Mesenchymal stem cell (in vitro differentiated cells and primary cell): ENCODE measurements around the gene KCTD2.

Experiments
- DNase-seq: peaks from one replicate; pipeline ENCODE4 v3.0.0-alpha.2; 2013
- H2AFZ ChIP-seq: one replicate; pipeline ENCODE4 v1.6.1; 2013; ENCODE audit warnings: low read depth, mild to moderate bottlenecking, control low read depth, inconsistent platforms, low read length, moderate library complexity
- H2AK5ac ChIP-seq: 2 replicates; pipeline ENCODE4 v1.6.1; 2013; ENCODE audit warnings: low read length, moderate library complexity, mild to moderate bottlenecking, inconsistent platforms; ENCODE audit not compliant: severe bottlenecking
- H2BK120ac ChIP-seq: one replicate; pipeline ENCODE4 v1.6.1; 2013; ENCODE audit warnings: low read depth, mild to moderate bottlenecking, inconsistent platforms, low read length, moderate library complexity
- H2BK12ac ChIP-seq, 2 experiments: one replicate each; pipeline ENCODE4 v1.6.1; 2013; ENCODE audit warnings: inconsistent platforms in 2 of 2, low read length in 2 of 2, mild to moderate bottlenecking in 2 of 2, moderate library complexity in 2 of 2, control low read depth in 1 of 2
- H2BK15ac ChIP-seq: one replicate; pipeline ENCODE4 v1.6.1; 2013; ENCODE audit warnings: mild to moderate bottlenecking, low read depth, inconsistent platforms; ENCODE audit not compliant: poor library complexity, severe bottlenecking
- H2BK5ac ChIP-seq: 2 replicates; pipeline ENCODE4 v1.6.1; 2013; ENCODE audit warnings: low read depth, mild to moderate bottlenecking, low read length, control low read depth, inconsistent platforms; ENCODE audit not compliant: poor library complexity, severe bottlenecking
- H3K14ac ChIP-seq, 2 experiments: one replicate each; pipeline ENCODE4 v1.6.1; 2013; ENCODE audit warnings: inconsistent platforms in 2 of 2, low read length in 2 of 2, control low read depth in 1 of 2, mild to moderate bottlenecking in 1 of 2, moderate library complexity in 1 of 2
- H3K18ac ChIP-seq, 2 experiments: one replicate each; pipeline ENCODE4 v1.6.1; 2013; ENCODE audit warnings: inconsistent platforms in 2 of 2, low read length in 2 of 2, control low read depth in 1 of 2, low read depth in 1 of 2, mild to moderate bottlenecking in 1 of 2
- H3K23ac ChIP-seq, 2 experiments: one replicate each; pipeline ENCODE4 v1.6.1; 2013; ENCODE audit warnings: inconsistent platforms in 2 of 2, low read length in 2 of 2, mild to moderate bottlenecking in 2 of 2, moderate library complexity in 2 of 2, control low read depth in 1 of 2
- H3K27ac ChIP-seq: 2 replicates; pipeline ENCODE4 v1.5.1; 2013; ENCODE audit warnings: mild to moderate bottlenecking, moderate library complexity, low read length, control low read depth, inconsistent platforms; ENCODE audit not compliant: poor library complexity, severe bottlenecking
- H3K27me3 ChIP-seq, 2 experiments: 2 replicates each; pipeline versions ENCODE4 v1.6.1 to v1.7.0; 2013; ENCODE audit warnings: low read length in 2 of 2, mild to moderate bottlenecking in 2 of 2, moderate library complexity in 2 of 2, control low read depth in 1 of 2, inconsistent platforms in 1 of 2; ENCODE audit not compliant: control insufficient read depth in 1 of 2, insufficient read depth in 1 of 2
- H3K36me3 ChIP-seq, 2 experiments: 2 replicates each; pipeline versions ENCODE4 v1.6.1 to v1.7.0; 2013; ENCODE audit warnings: low read length in 2 of 2, control low read depth in 1 of 2, inconsistent platforms in 1 of 2, low read depth in 1 of 2, mild to moderate bottlenecking in 1 of 2; ENCODE audit not compliant: insufficient read depth in 2 of 2, control insufficient read depth in 1 of 2
- H3K4ac ChIP-seq, 2 experiments: one replicate each; pipeline ENCODE4 v1.6.1; 2013; ENCODE audit warnings: inconsistent platforms in 2 of 2, low read length in 2 of 2, mild to moderate bottlenecking in 2 of 2, moderate library complexity in 2 of 2, control low read depth in 1 of 2, low read depth in 1 of 2
- H3K4me1 ChIP-seq: 2 replicates; pipeline ENCODE4 v1.6.1; 2013; ENCODE audit warnings: low read depth, low read length, control low read depth; ENCODE audit not compliant: control insufficient read depth, insufficient read depth
- H3K4me2 ChIP-seq: 2 replicates; pipeline ENCODE4 v1.6.1; 2013; ENCODE audit warnings: low read length, mild to moderate bottlenecking, inconsistent platforms; ENCODE audit not compliant: poor library complexity, severe bottlenecking
- H3K4me3 ChIP-seq, 2 experiments: 2 replicates each; pipeline versions ENCODE4 v1.5.1 to v1.7.0; 2013; ENCODE audit warnings: low read length in 2 of 2, mild to moderate bottlenecking in 2 of 2, control low read depth in 1 of 2, low read depth in 1 of 2; ENCODE audit not compliant: insufficient read depth in 1 of 2
- H3K79me1 ChIP-seq: replicated peaks from 2 replicates; pipeline ENCODE4 v1.6.1; 2013; ENCODE audit warnings: mild to moderate bottlenecking, control low read depth, low read length, inconsistent platforms; ENCODE audit not compliant: poor library complexity, severe bottlenecking
- H3K9ac ChIP-seq: 2 replicates; pipeline ENCODE4 v1.7.0; 2013; ENCODE audit warnings: mild to moderate bottlenecking, low read length, moderate library complexity
- H3K9me3 ChIP-seq: 2 replicates; pipeline ENCODE4 v1.7.0; 2013; ENCODE audit warnings: mild to moderate bottlenecking, low read length; ENCODE audit not compliant: control insufficient read depth
- H4K8ac ChIP-seq: one replicate; pipeline ENCODE4 v1.6.1; 2013; ENCODE audit warnings: inconsistent platforms, mild to moderate bottlenecking, low read length, moderate library complexity
- H4K91ac ChIP-seq: one replicate; pipeline ENCODE4 v1.6.1; 2013; ENCODE audit warnings: mild to moderate bottlenecking, low read length, inconsistent platforms
- WGBS: methylation state at CpG from one replicate; pipeline ENCODE4 v1.1.7; 2013; ENCODE audit warnings: mixed read lengths; 5-methylcytosine and 5-hydroxymethylcytosine counted together

KCTD2 gene

GRCh38 chr17:75063201-75063600, 16.2 kb downstream of the KCTD2 start:
- no peak overlapping the region for H4K8ac ChIP-seq
- H2BK5ac ChIP-seq: no peak overlapping the region
- H2BK120ac ChIP-seq: no peak overlapping the region
- no peak overlapping the region for H3K4ac ChIP-seq
- H3K4me1 ChIP-seq: peaks cover 9% of the 10 kb centered on the region
- H3K23ac ChIP-seq: no peak overlapping the region
- no peak overlapping the region for H4K91ac ChIP-seq
- H3K4me3 ChIP-seq: no peak overlapping the region
- peaks cover 52 to 56% of the 10 kb centered on the region in 2 experiments for H3K36me3 ChIP-seq
- no peak overlapping the region for H2BK12ac ChIP-seq
- no peak overlapping the region for H3K9ac ChIP-seq
- peaks cover 11% of the 10 kb centered on the region for H3K79me1 ChIP-seq
- 97% methylated on average over 13 of the region's 13 CpGs for WGBS
- no peak overlapping the region for H2AFZ ChIP-seq
- H3K4me2 ChIP-seq: no peak overlapping the region
- no peak overlapping the region for H3K14ac ChIP-seq
- no peak overlapping the region for H3K18ac ChIP-seq
- no peak overlapping the region for H3K27ac ChIP-seq
- no peak overlapping the region for H2AK5ac ChIP-seq
- no peaks in the 10 kb centered on the region for H3K27me3 ChIP-seq
- no peaks in the 10 kb centered on the region for H3K9me3 ChIP-seq
- no peak overlapping the region for H2BK15ac ChIP-seq
- no peak for DNase-seq

DNA sequence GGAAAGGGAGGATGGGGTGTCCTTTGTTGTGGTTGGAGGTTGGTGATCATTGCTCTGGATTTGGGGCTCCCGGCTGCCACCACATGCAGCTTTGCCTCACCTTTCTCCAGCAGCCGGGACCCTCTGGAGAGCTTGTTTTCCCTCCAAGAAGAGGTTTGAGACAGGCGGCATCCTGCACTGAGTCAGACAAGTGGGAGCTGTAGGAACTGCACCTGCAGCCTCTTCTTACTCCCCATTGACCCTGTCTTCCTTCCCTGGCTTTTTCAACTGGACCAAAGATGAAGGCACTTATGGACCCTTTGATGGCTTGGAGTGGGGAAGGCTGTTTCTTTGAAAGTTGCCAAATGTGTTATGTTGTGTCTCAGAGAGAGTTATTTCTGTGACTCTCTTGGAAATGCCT, 16.6 kb downstream of the KCTD2 start:
- no peak for DNase-seq
- no peak overlapping the region for H2BK120ac ChIP-seq
- no peak overlapping the region for H2BK15ac ChIP-seq
- H3K9ac ChIP-seq: no peak overlapping the region
- H3K18ac ChIP-seq: no peak overlapping the region
- no peak overlapping the region for H3K23ac ChIP-seq
- no peak overlapping the region for H2BK5ac ChIP-seq
- peaks cover 9% of the 10 kb centered on the region for H3K4me1 ChIP-seq
- no peak overlapping the region for H3K27ac ChIP-seq
- H3K14ac ChIP-seq: no peak overlapping the region
- H2AK5ac ChIP-seq: no peak overlapping the region
- no peaks in the 10 kb centered on the region for H3K27me3 ChIP-seq
- no peak overlapping the region for H4K8ac ChIP-seq
- H3K79me1 ChIP-seq: peaks cover 11% of the 10 kb centered on the region
- H3K9me3 ChIP-seq: no peaks in the 10 kb centered on the region
- no peak overlapping the region for H3K4ac ChIP-seq
- no peak overlapping the region for H3K4me3 ChIP-seq
- no peak overlapping the region for H3K4me2 ChIP-seq
- 100% methylated on average over 3 of the region's 3 CpGs for WGBS
- no peak overlapping the region for H4K91ac ChIP-seq
- H2AFZ ChIP-seq: no peak overlapping the region
- no peak overlapping the region for H2BK12ac ChIP-seq
- peaks cover 52 to 56% of the 10 kb centered on the region in 2 experiments for H3K36me3 ChIP-seq

DNA sequence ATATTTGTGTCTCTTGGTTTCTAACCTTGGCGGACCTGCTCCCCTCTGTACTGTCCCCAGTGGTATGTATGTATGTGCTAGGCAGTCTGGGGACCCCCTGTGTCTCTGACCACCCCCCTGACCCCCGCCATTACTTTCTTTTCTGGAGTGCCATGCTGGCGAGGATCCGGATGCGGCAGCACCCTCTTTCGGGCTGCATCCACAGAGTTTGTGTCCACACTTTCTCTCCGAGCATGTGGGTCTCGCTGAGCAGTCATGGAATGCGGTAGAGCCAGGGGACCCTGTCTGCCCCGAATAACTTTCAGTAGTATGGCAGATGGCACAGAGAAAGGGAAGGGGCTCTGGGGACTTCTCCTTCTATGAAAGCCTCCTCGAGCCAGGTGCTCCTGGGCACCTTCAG, 17.0 kb downstream of the KCTD2 start:
- H2BK120ac ChIP-seq: no peak overlapping the region
- H3K23ac ChIP-seq: no peak overlapping the region
- H2BK15ac ChIP-seq: no peak overlapping the region
- no peak overlapping the region for H4K91ac ChIP-seq
- peaks cover 52 to 56% of the 10 kb centered on the region in 2 experiments for H3K36me3 ChIP-seq
- H3K9me3 ChIP-seq: no peaks in the 10 kb centered on the region
- H4K8ac ChIP-seq: no peak overlapping the region
- no peak overlapping the region for H3K4me3 ChIP-seq
- no peak overlapping the region for H3K4ac ChIP-seq
- H3K4me1 ChIP-seq: peaks cover 9% of the 10 kb centered on the region
- no peak overlapping the region for H3K4me2 ChIP-seq
- H2AFZ ChIP-seq: no peak overlapping the region
- no peak overlapping the region for H3K9ac ChIP-seq
- no peaks in the 10 kb centered on the region for H3K27me3 ChIP-seq
- no peak overlapping the region for H2BK12ac ChIP-seq
- no peak overlapping the region for H3K27ac ChIP-seq
- H3K14ac ChIP-seq: no peak overlapping the region
- no peak overlapping the region for H3K18ac ChIP-seq
- DNase-seq: no peak
- 97% methylated on average over 11 of the region's 11 CpGs for WGBS
- peaks cover 11% of the 10 kb centered on the region for H3K79me1 ChIP-seq
- no peak overlapping the region for H2BK5ac ChIP-seq
- no peak overlapping the region for H2AK5ac ChIP-seq

- Histone ChIP-seq H3K4me1 (peaks cover 9% of the 10 kb centered on the region), H3K18ac (no peak overlapping the region), H3K27ac (no peak overlapping the region), H4K8ac (no peak overlapping the region), H3K36me3 (peaks cover 50 to 53% of the 10 kb centered on the region in 2 experiments), H3K79me1 (peaks cover 9% of the 10 kb centered on the region), H2BK120ac (no peak overlapping the region), H2BK15ac (no peak overlapping the region), H3K4ac (no peak overlapping the region), H3K9me3 (no peaks in the 10 kb centered on the region), H2BK12ac (no peak overlapping the region), H3K4me2 (no peak overlapping the region), H3K14ac (no peak overlapping the region), H3K23ac (no peak overlapping the region), H3K4me3 (no peak overlapping the region), H2AFZ (no peak overlapping the region), H4K91ac (no peak overlapping the region), H2AK5ac (no peak overlapping the region), H2BK5ac (no peak overlapping the region), H3K27me3 (no peaks in the 10 kb centered on the region), H3K9ac (no peak overlapping the region)
- DNase-seq: no peak
- WGBS: 98% methylated on average over 7 of the region's 8 CpGs
Observed at GRCh38 chr17:75064460-75064859, 17.4 kb downstream of the KCTD2 start.
